ENCODE data around the gene CENPA. TPM values are rescaled to one million over a fixed set of nuclear protein-coding genes. Genes with fewer than 3 reads are reported as not detected.

The CENPA gene
- total RNA-seq, 1 experiment from 2014 or later, result 38.4 TPM

- Histone ChIP-seq H3K36me3 (ENCODE audit: control insufficient read depth, insufficient read depth, low read length) (no peaks in the 10 kb centered on the region), H3K4me3 (ENCODE audit: low read depth, low read length) (no peak overlapping the region), H3K9me3 (no peaks in the 10 kb centered on the region), H3K4me1 (no peaks in the 10 kb centered on the region), H3K27me3 (replicated peaks; ENCODE audit: control insufficient read depth, insufficient read depth, low read length) (no peaks in the 10 kb centered on the region)
- intact Hi-C loops (cut with micrococcal nuclease; ENCODE audit: unreplicated experiment), result no loop called here
- ChIA-PET POLR2A (no interaction called here), CTCF (no interaction called here)
- H3K4me1 Mint-ChIP-seq (ENCODE audit: low read depth, unreplicated experiment), result no peaks in the 10 kb centered on the region
- H3K36me3 Mint-ChIP-seq (ENCODE audit: insufficient read depth, unreplicated experiment), result no peaks in the 10 kb centered on the region
- H3K4me3 Mint-ChIP-seq (ENCODE audit: unreplicated experiment), result no peak overlapping the region
- no peak for TF ChIP-seq CTCF (IDR thresholded peaks at IDR 0.05; ENCODE audit: insufficient read depth in 1 of 2, low read depth in 1 of 2, low read length in 1 of 2, severe bottlenecking in 1 of 2, unreplicated experiment in 1 of 2)
- H3K27me3 Mint-ChIP-seq (ENCODE audit: insufficient read depth, unreplicated experiment), result peaks cover 11% of the 10 kb centered on the region
- H3K27ac Mint-ChIP-seq (ENCODE audit: unreplicated experiment), result no peak overlapping the region
- BruUV-seq (replicated peaks), result no TSS peak
- H3K9me3 Mint-ChIP-seq (ENCODE audit: unreplicated experiment), result no peaks in the 10 kb centered on the region
- no peak for DNase-seq
Observed at GRCh38 chr2:26816893-26817292, 31.0 kb downstream of the CENPA start.

DNA sequence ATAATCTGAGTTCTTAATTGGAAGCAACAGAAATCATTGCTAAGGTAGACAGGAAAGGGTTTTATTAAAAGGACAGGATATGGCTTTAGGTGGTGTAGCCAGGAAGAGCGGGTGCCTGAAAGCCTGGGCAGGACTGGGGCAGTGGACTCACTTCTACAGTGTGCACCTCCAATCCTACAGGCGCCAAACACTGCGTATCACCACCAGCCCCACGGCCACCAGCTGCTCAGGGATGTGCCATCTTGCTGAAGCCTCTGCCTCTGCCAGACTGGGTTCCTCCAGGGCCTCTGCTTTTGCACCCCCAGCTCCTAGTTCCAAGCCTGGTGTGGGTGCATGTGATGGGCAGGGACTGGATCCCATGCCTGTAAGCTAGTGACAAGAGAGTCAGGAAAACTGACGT lies 32.4 kb downstream of the CENPA start:
- Mint-ChIP-seq H3K4me3 (ENCODE audit: unreplicated experiment) (no peak overlapping the region), H3K27me3 (ENCODE audit: insufficient read depth, unreplicated experiment) (peaks cover 8% of the 10 kb centered on the region), H3K27ac (ENCODE audit: unreplicated experiment) (no peak overlapping the region), H3K9me3 (ENCODE audit: unreplicated experiment) (no peaks in the 10 kb centered on the region), H3K36me3 (ENCODE audit: insufficient read depth, unreplicated experiment) (no peaks in the 10 kb centered on the region), H3K4me1 (ENCODE audit: low read depth, unreplicated experiment) (no peaks in the 10 kb centered on the region)
- no peak for TF ChIP-seq CTCF (IDR thresholded peaks at IDR 0.05; ENCODE audit: insufficient read depth in 1 of 2, low read depth in 1 of 2, low read length in 1 of 2, severe bottlenecking in 1 of 2, unreplicated experiment in 1 of 2)
- H3K4me1 ChIP-seq, result no peaks in the 10 kb centered on the region
- H3K4me3 ChIP-seq (ENCODE audit: low read depth, low read length), result no peak overlapping the region
- DNase-seq, result no peak
- ChIA-PET CTCF (no interaction called here), POLR2A (no interaction called here)
- no peaks in the 10 kb centered on the region for H3K36me3 ChIP-seq (ENCODE audit: control insufficient read depth, insufficient read depth, low read length)
- intact Hi-C loops (cut with micrococcal nuclease; ENCODE audit: unreplicated experiment), result no loop called here
- no peaks in the 10 kb centered on the region for H3K9me3 ChIP-seq
- BruUV-seq (replicated peaks), result no TSS peak
- H3K27me3 ChIP-seq (replicated peaks; ENCODE audit: control insufficient read depth, insufficient read depth, low read length), result no peaks in the 10 kb centered on the region

DNA sequence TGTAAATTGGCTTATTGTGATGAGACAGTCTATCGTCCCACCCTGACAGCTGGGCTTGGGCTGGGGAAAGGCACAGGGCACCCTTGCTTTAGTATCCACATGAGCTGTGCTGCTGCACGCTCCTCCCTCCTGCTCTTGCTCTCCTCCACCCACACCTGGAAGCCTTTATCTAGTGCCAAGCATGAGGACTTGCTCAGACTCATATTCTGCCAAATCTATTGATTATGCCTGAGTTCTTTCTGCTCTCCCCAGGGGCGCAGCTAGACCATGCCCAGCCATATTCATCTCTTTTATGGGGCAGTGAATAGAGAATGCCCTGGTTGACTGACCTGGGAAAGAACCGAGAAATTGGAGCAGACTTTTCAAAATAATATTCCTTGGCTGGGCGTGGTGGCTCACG lies 33.1 kb downstream of the CENPA start:
- H3K27ac Mint-ChIP-seq (ENCODE audit: unreplicated experiment), result no peak overlapping the region
- H3K27me3 Mint-ChIP-seq (ENCODE audit: insufficient read depth, unreplicated experiment), result peaks cover 8% of the 10 kb centered on the region
- Histone ChIP-seq H3K27me3 (replicated peaks; ENCODE audit: control insufficient read depth, insufficient read depth, low read length) (no peaks in the 10 kb centered on the region), H3K36me3 (ENCODE audit: control insufficient read depth, insufficient read depth, low read length) (no peaks in the 10 kb centered on the region), H3K4me1 (no peaks in the 10 kb centered on the region), H3K4me3 (ENCODE audit: low read depth, low read length) (no peak overlapping the region), H3K9me3 (no peaks in the 10 kb centered on the region)
- H3K4me1 Mint-ChIP-seq (ENCODE audit: low read depth, unreplicated experiment), result no peaks in the 10 kb centered on the region
- no peak overlapping the region for H3K4me3 Mint-ChIP-seq (ENCODE audit: unreplicated experiment)
- H3K36me3 Mint-ChIP-seq (ENCODE audit: insufficient read depth, unreplicated experiment), result no peaks in the 10 kb centered on the region
- no peak for DNase-seq
- ChIA-PET POLR2A (interaction anchor here (0.5 kb wide), 1 partner anchor 252 kb away, joined by 8 read pairs; the partner anchor contains the start of gene OST4), CTCF (no interaction called here)
- no peaks in the 10 kb centered on the region for H3K9me3 Mint-ChIP-seq (ENCODE audit: unreplicated experiment)
- no TSS peak for BruUV-seq (replicated peaks)
- intact Hi-C loops (cut with micrococcal nuclease; ENCODE audit: unreplicated experiment), result no loop called here
- TF ChIP-seq CTCF (IDR thresholded peaks at IDR 0.05; ENCODE audit: insufficient read depth in 1 of 2, low read depth in 1 of 2, low read length in 1 of 2, severe bottlenecking in 1 of 2, unreplicated experiment in 1 of 2), result no peak
